Urinary bladder (tissue), 4 donors: ENCODE measurements around the gene TH. TPM values are rescaled to one million over a fixed set of nuclear protein-coding genes. Genes with fewer than 3 reads are reported as not detected.
"Not testable (repeated sequence)": the region's sequence is repeated elsewhere in the genome, so short reads cannot be mapped to it uniquely, and the experiment has no call there.

Experiments used
- DNase-seq: peaks from one replicate; pipeline ENCODE4 v3.0.0-alpha.2; 2015; ENCODE audit errors: extremely low spot score
- H3K27ac ChIP-seq: one replicate; pipeline ENCODE4 v1.5.1; 2013; ENCODE audit warnings: low read depth, mild to moderate bottlenecking, moderate library complexity
- H3K36me3 ChIP-seq: one replicate; pipeline ENCODE4 v1.6.1; 2013; ENCODE audit warnings: mild to moderate bottlenecking, moderate library complexity; ENCODE audit not compliant: insufficient read depth
- H3K4me1 ChIP-seq: one replicate; pipeline ENCODE4 v1.6.1; 2013; ENCODE audit warnings: mild to moderate bottlenecking, moderate library complexity; ENCODE audit not compliant: insufficient read depth
- H3K4me3 ChIP-seq: one replicate; pipeline ENCODE4 v1.5.1; 2013; ENCODE audit warnings: low read depth, low read length
- WGBS: extraction: QIAGEN DNeasy Blood & Tissue Kit; methylation state at CpG from one replicate; pipeline ENCODE4 v1.1.7; 2013; 5-methylcytosine and 5-hydroxymethylcytosine counted together
- polyA plus RNA-seq: library from polyadenylated mRNA; stranded (reverse); fragments of 200-250 nt; gene quantifications from one replicate; pipeline ENCODE4 v1.2.3, GENCODE V29; 2013
- total RNA-seq: library from RNA; depleted of rRNA; stranded (reverse); fragments of >200 nt; gene quantifications from one replicate; pipeline ENCODE4 v1.2.3, GENCODE V29; 2014
- donor health status: healthy with polysubstance abuse.
- donor health status: healthy.

Gene TH
- total and polyA plus RNA-seq, 2 donors, result 1.6 to 3.6 TPM

DNA sequence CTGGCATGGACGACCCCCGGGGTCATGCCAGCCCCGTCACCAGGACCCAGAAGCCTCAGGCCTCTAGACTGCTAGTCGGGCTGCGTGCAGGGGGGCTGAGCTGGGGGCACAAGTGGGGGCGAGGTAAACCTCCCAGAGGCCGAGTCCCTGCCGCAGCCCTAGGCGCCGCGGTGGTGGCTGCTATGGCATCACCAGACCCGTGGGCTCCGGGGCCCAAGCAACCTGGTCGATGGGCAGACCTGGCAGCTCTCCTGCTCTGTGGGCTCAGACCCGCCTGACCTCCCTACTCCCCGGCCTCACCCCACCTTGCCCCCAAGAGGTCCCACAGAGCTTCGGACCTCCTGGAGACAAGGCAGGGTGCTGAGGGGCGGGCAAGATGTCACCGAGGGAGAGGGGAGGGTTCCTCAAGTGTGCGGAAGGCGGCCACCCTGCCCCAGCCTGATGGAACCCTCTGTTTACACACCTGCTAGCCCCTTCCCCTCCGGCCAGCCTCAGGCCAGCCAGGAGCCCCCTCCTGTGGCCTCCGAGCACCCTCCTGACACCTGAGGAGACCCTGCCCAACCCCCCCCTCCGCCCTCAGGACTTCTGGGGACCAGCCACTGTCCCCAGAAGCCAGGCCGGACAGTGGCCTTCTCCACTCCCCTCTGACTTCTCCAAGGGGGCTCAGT is 41.8 kb downstream of the TH start:
- WGBS, result 88% methylated on average over 25 of the region's 25 CpGs
- no peak overlapping the region for H3K4me3 ChIP-seq
- no peaks in the 10 kb centered on the region for H3K4me1 ChIP-seq
- DNase-seq, result no peak
- no peak overlapping the region for H3K27ac ChIP-seq
- H3K36me3 ChIP-seq, result no peaks in the 10 kb centered on the region

DNA sequence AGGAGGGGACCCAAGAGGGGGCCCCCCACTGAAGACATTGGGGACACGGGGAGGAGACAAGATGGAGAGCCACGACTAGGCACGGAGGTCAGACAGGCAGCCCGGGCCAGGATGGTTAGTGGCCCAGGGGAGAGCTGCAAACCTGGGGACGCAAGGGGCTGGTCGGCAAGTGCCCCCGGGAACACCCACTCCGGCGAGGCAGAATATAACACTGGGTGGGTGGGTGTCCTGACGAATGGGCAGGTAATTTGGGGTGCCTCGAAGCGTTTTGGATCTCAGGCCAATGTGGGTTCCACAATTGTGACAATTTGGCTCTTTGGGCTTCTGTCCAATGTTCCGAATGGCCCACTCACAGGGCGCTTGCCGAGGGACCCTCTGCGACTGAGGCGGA is 42.3 kb downstream of the TH start:
- Histone ChIP-seq H3K27ac (no peak overlapping the region), H3K36me3 (no peaks in the 10 kb centered on the region), H3K4me1 (no peaks in the 10 kb centered on the region), H3K4me3 (no peak overlapping the region)
- 88% methylated on average over 17 of the region's 17 CpGs for WGBS
- DNase-seq, result no peak

DNA sequence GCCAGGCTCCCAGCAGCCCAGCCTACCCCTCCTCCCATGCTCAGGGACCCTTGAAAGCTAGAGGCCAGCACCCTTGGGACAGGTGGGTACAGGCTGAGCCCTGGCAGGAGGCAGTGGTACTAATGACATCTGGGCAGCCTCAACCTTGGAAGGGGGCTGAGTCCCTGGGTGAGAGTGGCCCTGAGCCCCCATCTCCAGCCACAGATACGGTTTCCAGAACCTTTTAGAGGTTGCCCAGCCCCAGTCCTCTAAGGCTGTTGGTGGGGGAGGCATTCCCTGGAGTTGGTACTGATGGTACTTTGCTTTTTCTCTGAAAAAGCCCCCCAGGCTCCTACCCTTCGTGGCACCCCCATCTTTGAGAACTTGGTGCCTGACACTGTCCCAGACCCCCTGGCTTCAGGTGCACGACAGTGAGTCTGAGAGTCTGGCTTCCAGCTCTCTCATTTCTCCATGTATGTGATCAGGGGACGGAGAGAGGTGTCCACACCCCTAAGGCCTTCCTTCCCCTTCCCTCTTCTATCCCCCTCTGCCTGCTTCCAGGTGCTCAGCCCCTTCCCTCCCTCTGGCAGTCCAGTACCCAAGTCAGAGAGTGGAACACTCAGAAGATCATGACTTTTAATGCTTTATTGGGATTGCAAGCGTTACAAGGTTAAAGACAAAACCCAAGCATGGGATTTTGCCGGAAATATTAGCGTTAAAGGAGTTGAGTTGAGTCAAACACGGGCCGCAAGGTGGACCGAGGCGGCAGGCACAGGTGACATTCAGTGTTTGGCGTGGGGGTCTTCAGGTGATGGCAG is 42.9 kb downstream of the TH start:
- Histone ChIP-seq H3K4me1 (no peaks in the 10 kb centered on the region), H3K27ac (no peak overlapping the region), H3K36me3 (no peaks in the 10 kb centered on the region), H3K4me3 (no peak overlapping the region)
- WGBS, result 77% methylated on average over 12 of the region's 12 CpGs
- no peak for DNase-seq

DNA sequence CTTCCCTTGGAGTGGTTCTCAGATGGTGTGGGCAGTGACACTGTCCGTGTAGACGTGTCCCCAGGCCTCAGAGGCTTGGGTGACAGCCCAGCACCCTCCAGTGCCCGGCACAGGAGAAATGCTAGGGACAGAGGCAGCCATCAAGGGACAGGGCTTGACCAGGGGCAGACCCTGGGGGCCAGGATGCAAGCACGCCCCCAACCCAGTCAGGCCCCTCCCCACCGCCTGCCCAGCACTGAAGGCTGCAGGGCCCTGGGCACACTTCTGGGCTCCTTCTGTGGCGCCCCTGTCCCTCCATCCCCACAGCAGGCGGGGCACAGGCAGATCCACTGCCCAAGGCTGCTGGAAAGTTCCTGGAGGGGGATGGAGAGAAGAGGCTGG is 43.5 kb downstream of the TH start:
- 84% methylated on average over 7 of the region's 7 CpGs for WGBS
- H3K4me3 ChIP-seq, result no peak overlapping the region
- no peak overlapping the region for H3K27ac ChIP-seq
- no peaks in the 10 kb centered on the region for H3K36me3 ChIP-seq
- no peak for DNase-seq
- no peaks in the 10 kb centered on the region for H3K4me1 ChIP-seq

DNA sequence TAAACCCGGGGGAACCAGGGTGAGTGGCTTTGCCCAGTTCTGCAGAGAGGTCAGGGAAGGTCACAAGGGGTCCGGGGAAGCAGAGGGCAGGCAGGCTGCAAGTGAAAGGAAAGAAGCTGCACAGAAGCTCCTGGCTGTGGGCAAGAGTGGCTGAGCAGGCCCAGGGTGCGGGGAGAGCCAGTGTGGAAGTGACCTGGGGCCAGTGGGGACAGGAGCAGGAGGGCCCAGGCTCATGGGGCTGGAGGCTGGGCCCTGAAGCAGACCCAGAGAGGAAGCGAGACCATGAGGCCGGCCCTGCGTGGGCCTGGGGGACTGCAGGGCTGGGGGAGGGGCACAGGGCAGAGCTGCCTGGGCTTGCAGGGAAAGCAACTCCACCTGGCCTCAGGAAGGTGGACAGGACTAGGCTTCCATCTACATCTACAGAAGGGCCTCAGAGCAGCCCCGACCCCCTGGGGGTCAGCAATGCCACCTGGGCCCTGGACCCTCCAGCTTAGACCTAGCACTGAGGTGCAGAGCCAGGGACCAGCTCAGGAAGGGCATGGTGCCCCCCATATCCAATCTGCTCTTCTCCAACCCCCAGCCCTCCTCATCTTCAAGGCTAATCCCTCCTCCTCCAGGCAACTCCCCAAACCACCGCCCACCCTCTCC is 44.0 kb downstream of the TH start:
- Histone ChIP-seq H3K36me3 (no peaks in the 10 kb centered on the region), H3K4me3 (no peak overlapping the region), H3K4me1 (no peaks in the 10 kb centered on the region), H3K27ac (no peak overlapping the region)
- DNase-seq, result no peak
- 74% methylated on average over 8 of the region's 8 CpGs for WGBS

DNA sequence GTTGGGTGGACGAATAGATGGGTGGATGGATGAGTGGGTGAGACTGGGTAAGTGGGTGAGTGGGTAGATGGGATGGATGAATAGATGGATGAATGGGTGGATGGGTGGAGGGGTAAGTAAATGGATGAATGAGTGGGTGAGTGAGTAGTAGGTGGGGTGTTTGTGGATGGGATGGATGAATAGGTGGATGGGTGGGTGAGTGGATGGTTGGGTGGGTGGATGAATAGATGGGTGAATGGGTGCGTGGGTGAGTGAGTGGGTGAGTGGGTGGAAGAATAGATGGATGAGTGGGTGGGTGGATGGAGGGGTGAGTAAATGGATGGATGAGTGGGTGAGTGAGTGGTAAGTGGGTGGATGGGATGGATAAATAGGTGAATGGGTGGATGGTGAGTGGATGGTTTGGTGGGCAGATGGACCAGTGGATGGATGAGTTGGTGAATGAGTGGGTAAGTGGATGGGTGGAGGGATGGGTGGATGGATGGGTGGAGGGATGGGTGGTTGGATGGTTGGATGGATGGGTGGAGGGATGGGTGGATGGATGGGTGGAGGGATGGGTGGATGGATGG is 45.0 kb downstream of the TH start:
- 90% methylated on average over 2 of the region's 2 CpGs for WGBS
- no peak for DNase-seq
- no peak overlapping the region for H3K4me3 ChIP-seq
- H3K36me3 ChIP-seq, result no peaks in the 10 kb centered on the region
- H3K4me1 ChIP-seq, result no peaks in the 10 kb centered on the region
- no peak overlapping the region for H3K27ac ChIP-seq

DNA sequence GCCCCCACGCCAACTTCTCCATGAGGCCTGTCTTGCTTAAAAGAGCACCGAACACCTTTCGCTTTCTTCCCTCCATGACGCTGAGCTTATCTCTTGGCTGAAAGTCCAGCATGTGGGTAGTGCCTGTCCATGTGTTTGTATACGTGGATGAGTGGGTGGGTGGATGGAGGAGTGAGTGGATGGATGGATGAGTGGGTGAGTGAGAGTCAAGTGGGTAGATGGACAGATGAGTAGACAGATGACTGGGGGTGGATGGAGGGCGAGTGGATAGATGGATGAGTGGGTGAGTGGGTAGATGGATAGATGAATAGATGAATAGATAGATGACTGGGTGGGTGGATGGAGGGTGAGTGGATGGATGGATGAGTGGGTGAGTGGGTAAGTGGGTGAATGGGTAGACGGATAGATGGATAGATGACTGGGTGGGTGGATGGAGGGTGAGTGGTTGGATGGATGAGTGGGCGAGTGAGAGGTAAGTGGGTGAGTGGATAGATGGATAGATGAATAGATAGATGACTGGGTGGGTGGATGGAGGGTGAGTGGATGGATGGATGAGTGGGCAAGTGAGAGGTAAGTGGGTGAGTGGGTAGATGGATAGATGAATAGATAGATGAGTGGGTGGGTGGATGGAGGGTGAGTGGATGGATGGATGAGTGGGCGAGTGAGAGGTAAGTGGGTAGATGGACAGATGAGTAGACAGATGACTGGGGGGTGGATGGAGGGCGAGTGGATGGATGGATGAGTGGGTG is 46.7 kb downstream of the TH start:
- WGBS, result 91% methylated on average over 8 of the region's 10 CpGs
- H3K4me1 ChIP-seq, H3K36me3 ChIP-seq, H3K4me3 ChIP-seq, H3K27ac ChIP-seq, DNase-seq: not testable (repeated sequence)

DNA sequence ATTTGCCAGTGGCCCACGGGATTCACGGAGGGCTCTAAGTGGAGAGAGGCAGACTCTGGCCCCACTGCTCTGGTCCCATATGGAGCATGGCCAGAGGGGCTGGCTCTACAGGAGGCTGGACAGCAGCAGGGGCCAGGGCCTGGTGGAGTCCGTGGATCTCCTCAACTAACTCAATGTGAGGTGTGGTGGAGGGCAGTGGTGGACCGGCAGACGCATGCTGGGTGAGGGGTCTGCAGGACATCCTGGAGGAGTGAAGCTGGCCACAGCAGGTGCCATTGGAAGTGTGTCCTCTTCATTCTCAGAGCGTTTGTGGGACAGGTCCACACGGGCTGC is 48.0 kb downstream of the TH start:
- Histone ChIP-seq H3K4me3 (no peak overlapping the region), H3K4me1 (no peaks in the 10 kb centered on the region), H3K27ac (no peak overlapping the region), H3K36me3 (no peaks in the 10 kb centered on the region)
- 91% methylated on average over 7 of the region's 7 CpGs for WGBS
- no peak for DNase-seq

DNA sequence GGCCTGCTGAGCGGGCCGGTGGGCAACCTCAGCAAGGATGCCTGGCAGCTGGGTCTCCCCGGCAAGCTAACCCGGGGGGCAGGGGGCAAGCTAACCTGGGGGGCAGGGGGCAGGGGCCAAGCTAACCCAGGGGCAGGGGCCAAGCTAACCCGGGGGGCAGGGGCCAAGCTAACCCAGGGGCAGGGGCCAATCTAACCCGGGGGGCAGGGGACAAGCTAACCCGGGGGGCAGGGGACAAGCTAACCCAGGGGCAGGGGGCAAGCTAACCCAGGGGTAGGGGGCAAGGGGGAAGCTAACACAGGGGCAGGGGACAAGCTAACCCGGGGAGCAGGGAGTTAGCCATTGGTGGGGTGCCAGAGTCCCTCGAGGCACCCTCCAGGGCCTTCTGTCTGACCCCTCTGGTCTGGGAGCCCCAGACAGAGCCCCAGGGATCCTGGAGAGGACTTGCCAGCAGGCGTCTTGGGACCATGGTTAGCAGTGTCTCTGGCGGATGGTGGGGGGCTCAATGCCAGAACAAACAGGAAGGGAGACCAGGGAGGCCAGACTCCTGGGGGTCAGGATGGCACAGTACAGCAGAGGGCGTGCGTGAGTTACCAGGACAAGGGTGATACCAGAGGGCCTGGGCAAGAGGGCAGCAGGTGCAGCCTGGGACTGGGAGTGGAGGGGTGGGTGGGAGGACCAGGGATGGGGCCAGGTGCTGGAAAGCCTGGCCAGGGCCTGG is 48.5 kb downstream of the TH start:
- Histone ChIP-seq H3K4me1 (no peaks in the 10 kb centered on the region), H3K27ac (no peak overlapping the region), H3K36me3 (no peaks in the 10 kb centered on the region), H3K4me3 (no peak overlapping the region)
- WGBS, result 84% methylated on average over 13 of the region's 13 CpGs
- no peak for DNase-seq

DNA sequence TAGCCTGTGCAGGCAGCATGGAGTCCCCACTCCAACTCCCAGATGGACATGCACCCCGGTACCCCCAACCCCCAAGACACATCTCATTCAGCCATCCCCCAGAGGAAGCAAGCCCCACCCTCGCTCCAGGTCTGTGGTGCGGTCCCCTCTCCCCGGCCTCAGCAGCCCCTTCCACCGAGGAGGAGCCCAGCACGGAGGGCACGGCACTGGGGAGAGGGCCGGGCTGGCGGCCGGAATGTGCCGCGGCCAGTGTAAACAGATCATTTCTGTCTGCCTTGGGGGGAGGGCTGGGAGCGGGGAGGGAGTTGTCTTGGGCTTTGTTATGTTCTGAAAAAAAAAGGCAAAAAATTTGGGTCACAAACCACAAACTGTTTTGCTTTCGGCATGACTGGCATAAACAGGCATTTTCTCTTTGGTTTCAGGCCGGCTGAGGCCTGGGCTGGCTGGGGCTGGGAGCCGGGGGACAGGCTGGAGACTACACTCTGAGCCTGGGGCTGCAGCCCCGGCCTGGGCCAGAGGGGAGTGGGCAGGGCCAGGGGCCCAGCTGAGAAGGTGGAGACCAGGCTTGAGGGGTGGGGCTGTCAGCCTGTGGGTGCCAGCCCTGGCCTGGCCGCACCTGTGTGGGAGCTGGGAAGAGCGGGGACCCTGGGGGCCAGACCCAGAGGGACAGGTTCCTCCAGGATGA is 49.3 kb downstream of the TH start:
- H3K4me1 ChIP-seq, result no peaks in the 10 kb centered on the region
- H3K27ac ChIP-seq, result no peak overlapping the region
- no peaks in the 10 kb centered on the region for H3K36me3 ChIP-seq
- H3K4me3 ChIP-seq, result no peak overlapping the region
- no peak for DNase-seq
- 37% methylated on average over 19 of the region's 19 CpGs for WGBS

DNA sequence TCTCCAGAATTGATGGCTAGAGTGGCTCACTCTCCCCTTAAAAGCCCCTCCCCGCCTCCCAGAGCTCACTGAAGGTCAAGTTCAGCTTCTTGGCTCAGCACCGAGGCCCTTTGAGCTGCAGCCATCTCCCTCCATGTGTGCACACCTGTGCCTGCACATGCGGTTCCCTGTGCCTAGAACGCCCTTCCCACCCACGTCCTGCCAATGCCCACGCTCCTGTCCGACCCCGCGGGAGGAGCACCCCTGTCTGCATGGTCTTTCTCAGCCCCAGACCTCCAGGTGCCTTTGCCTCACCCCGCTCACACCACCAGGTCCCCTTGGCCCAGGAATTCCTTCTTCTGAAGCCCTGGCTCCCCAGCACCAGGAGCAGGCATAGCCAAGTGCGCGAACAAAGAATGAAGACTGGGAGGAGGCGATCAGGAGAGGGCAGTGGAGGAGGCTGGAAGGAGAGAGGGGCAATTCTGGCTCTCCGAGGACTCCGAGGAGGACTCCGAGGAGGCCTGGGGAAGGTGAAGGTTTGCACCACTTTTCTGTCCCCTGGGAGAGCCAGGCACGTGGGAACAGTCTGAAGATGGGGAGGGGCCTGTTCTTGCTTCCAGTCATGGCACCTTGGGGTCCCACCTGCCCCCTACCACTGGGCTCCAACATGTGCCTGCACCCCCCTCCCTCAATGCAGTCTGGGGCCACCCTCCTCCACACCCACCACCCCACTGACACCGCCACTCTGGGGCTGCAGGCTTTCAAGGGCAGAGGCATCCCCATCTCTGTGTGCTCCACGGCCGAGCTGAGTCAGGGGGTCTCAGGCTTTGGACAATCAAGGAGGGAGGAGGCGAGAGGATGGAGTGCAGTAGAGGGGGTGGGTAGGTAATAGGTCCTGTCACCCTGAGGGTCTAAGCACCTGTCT is 50.1 kb downstream of the TH start:
- no peaks in the 10 kb centered on the region for H3K4me1 ChIP-seq
- DNase-seq, result no peak
- no peaks in the 10 kb centered on the region for H3K36me3 ChIP-seq
- WGBS, result 84% methylated on average over 21 of the region's 21 CpGs
- H3K4me3 ChIP-seq, result no peak overlapping the region
- H3K27ac ChIP-seq, result no peak overlapping the region
